ENCODE results near the gene STK38L. TPM values are rescaled to one million over a fixed set of nuclear protein-coding genes. Genes with fewer than 3 reads are reported as not detected.
A peak's percentile ranks its signal among the peaks of the same experiment; 100 is the strongest.

Gene STK38L
- total and polyA plus RNA-seq, 2 experiments from 2014 or later = 16.8 to 19.9 TPM

GRCh38 chr12:27289414-27289813, 45.3 kb downstream of the STK38L start:
- peaks cover 19% of the 10 kb centered on the region for H3F3A ChIP-seq (ENCODE audit: insufficient read depth)
- H2AFZ ChIP-seq = no peak overlapping the region
- H3K9me2 ChIP-seq (ENCODE audit: insufficient read depth) = no peaks in the 10 kb centered on the region
- H3K36me3 ChIP-seq (ENCODE audit: low read depth) = no peaks in the 10 kb centered on the region
- H3K79me2 ChIP-seq (ENCODE audit: insufficient read depth) = peaks cover 85% of the 10 kb centered on the region
- H3K4me3 ChIP-seq = no peak overlapping the region
- H3K9me3 ChIP-seq (ENCODE audit: low read depth) = no peaks in the 10 kb centered on the region
- DNase-seq = peak; percentile 22
- H3K9ac ChIP-seq = no peak overlapping the region
- no peak for TF ChIP-seq EZH2 (IDR thresholded peaks at IDR 0.05; ENCODE audit: insufficient read depth, poor library complexity, severe bottlenecking)
- no peak for TF ChIP-seq EZH2phosphoT487 (IDR thresholded peaks at IDR 0.05; ENCODE audit: insufficient read depth, low read depth)
- H4K20me1 ChIP-seq (ENCODE audit: insufficient read depth) = no peaks in the 10 kb centered on the region
- H3K4me2 ChIP-seq (ENCODE audit: unreplicated experiment) = no peak overlapping the region
- peaks cover 22% of the 10 kb centered on the region for H3K4me1 ChIP-seq (ENCODE audit: insufficient read depth)
- H3K27me3 ChIP-seq (replicated peaks; ENCODE audit: insufficient read depth) = no peaks in the 10 kb centered on the region
- no peak overlapping the region for H3K27ac ChIP-seq
- in situ Hi-C loops (cut with MboI) = no loop called here
- WGBS, 2 experiments (ENCODE audit: low coverage in 1 of 2, low lambda C conversion rate in 2 of 2, missing lambda C conversion rate in 2 of 2) = 96 to 98% methylated on average over 3 of the region's 3 CpGs

- WGBS, 2 experiments (ENCODE audit: low coverage in 1 of 2, low lambda C conversion rate in 2 of 2, missing lambda C conversion rate in 2 of 2) = 98 to 99% methylated on average over 4 of the region's 4 CpGs
- no peak overlapping the region for H2AFZ ChIP-seq
- H3K4me1 ChIP-seq (ENCODE audit: insufficient read depth) = peaks cover 10% of the 10 kb centered on the region
- no peaks in the 10 kb centered on the region for H3K27me3 ChIP-seq (replicated peaks; ENCODE audit: insufficient read depth)
- no peak for DNase-seq
- no peaks in the 10 kb centered on the region for H3K36me3 ChIP-seq (ENCODE audit: low read depth)
- no peak for TF ChIP-seq EZH2 (IDR thresholded peaks at IDR 0.05; ENCODE audit: insufficient read depth, poor library complexity, severe bottlenecking)
- no peak for TF ChIP-seq EZH2phosphoT487 (IDR thresholded peaks at IDR 0.05; ENCODE audit: insufficient read depth, low read depth)
- no peaks in the 10 kb centered on the region for H3K9me2 ChIP-seq (ENCODE audit: insufficient read depth)
- H3F3A ChIP-seq (ENCODE audit: insufficient read depth) = peaks cover 7% of the 10 kb centered on the region; the same call in 1 of the 2 replicates
- H3K9me3 ChIP-seq (ENCODE audit: low read depth) = no peaks in the 10 kb centered on the region
- H3K4me2 ChIP-seq (ENCODE audit: unreplicated experiment) = no peak overlapping the region
- in situ Hi-C loops (cut with MboI) = no loop called here
- no peak overlapping the region for H3K4me3 ChIP-seq
- H3K27ac ChIP-seq = no peak overlapping the region
- H4K20me1 ChIP-seq (ENCODE audit: insufficient read depth) = no peaks in the 10 kb centered on the region
- no peak overlapping the region for H3K9ac ChIP-seq
- H3K79me2 ChIP-seq (ENCODE audit: insufficient read depth) = peaks cover 93% of the 10 kb centered on the region
These were observed 46.5 kb downstream of the STK38L start for GRCh38 chr12:27290501-27291168.

GRCh38 chr12:27291862-27292261, 47.8 kb downstream of the STK38L start:
- Histone ChIP-seq H3K36me3 (ENCODE audit: low read depth) (no peaks in the 10 kb centered on the region), H3K79me2 (ENCODE audit: insufficient read depth) (peaks cover 89% of the 10 kb centered on the region), H3K9me2 (ENCODE audit: insufficient read depth) (no peaks in the 10 kb centered on the region), H4K20me1 (ENCODE audit: insufficient read depth) (no peaks in the 10 kb centered on the region), H3K4me3 (no peak overlapping the region), H3K4me1 (ENCODE audit: insufficient read depth) (0 out of 2 replicates have a peak, but pooled peaks cover 4% of the 10 kb centered on the region), H3K27me3 (replicated peaks; ENCODE audit: insufficient read depth) (no peaks in the 10 kb centered on the region), H2AFZ (no peak overlapping the region), H3K27ac (no peak overlapping the region), H3K9ac (no peak overlapping the region), H3F3A (ENCODE audit: insufficient read depth) (no peaks in the 10 kb centered on the region), H3K4me2 (ENCODE audit: unreplicated experiment) (no peak overlapping the region), H3K9me3 (ENCODE audit: low read depth) (no peaks in the 10 kb centered on the region)
- in situ Hi-C loops (cut with MboI) = no loop called here
- WGBS, 2 experiments (ENCODE audit: low coverage in 1 of 2, low lambda C conversion rate in 2 of 2, missing lambda C conversion rate in 2 of 2) = 100% methylated on average over 1 of the region's 1 CpG
- no peak for TF ChIP-seq EZH2 (IDR thresholded peaks at IDR 0.05; ENCODE audit: insufficient read depth, poor library complexity, severe bottlenecking)
- no peak for TF ChIP-seq EZH2phosphoT487 (IDR thresholded peaks at IDR 0.05; ENCODE audit: insufficient read depth, low read depth)
- DNase-seq = no peak

GRCh38 chr12:27292718-27293117, 48.6 kb downstream of the STK38L start:
- TF ChIP-seq EZH2phosphoT487 (IDR thresholded peaks at IDR 0.05; ENCODE audit: insufficient read depth, low read depth) (no peak), EZH2 (IDR thresholded peaks at IDR 0.05; ENCODE audit: insufficient read depth, poor library complexity, severe bottlenecking) (no peak)
- H3K9me3 ChIP-seq (ENCODE audit: low read depth) = no peaks in the 10 kb centered on the region
- H3K79me2 ChIP-seq (ENCODE audit: insufficient read depth) = peaks cover 86% of the 10 kb centered on the region
- H3F3A ChIP-seq (ENCODE audit: insufficient read depth) = no peaks in the 10 kb centered on the region
- no peaks in the 10 kb centered on the region for H3K9me2 ChIP-seq (ENCODE audit: insufficient read depth)
- in situ Hi-C loops (cut with MboI) = no loop called here
- H3K4me1 ChIP-seq (ENCODE audit: insufficient read depth) = 0 out of 2 replicates have a peak, but pooled peaks cover 4% of the 10 kb centered on the region
- no peak overlapping the region for H3K9ac ChIP-seq
- H3K4me3 ChIP-seq = no peak overlapping the region
- H2AFZ ChIP-seq = no peak overlapping the region
- no peaks in the 10 kb centered on the region for H3K27me3 ChIP-seq (replicated peaks; ENCODE audit: insufficient read depth)
- no peak for DNase-seq
- no peak overlapping the region for H3K27ac ChIP-seq
- no peak overlapping the region for H3K4me2 ChIP-seq (ENCODE audit: unreplicated experiment)
- no peaks in the 10 kb centered on the region for H4K20me1 ChIP-seq (ENCODE audit: insufficient read depth)
- 91 to 95% methylated on average over 2 of the region's 2 CpGs for WGBS, 2 experiments (ENCODE audit: low coverage in 1 of 2, low lambda C conversion rate in 2 of 2, missing lambda C conversion rate in 2 of 2)
- H3K36me3 ChIP-seq (ENCODE audit: low read depth) = no peaks in the 10 kb centered on the region

All from GM23248 (cell line).